SK-N-SH treated with all-trans-retinoic acid at 6 μM for 48 hours (cell line): Measurements from ENCODE around the gene JPT2.

Experiments used
- PATZ1 ChIP-seq: fragments of 250-450 bp; sonication (Bioruptor Pico); IDR thresholded peaks from 2 replicates; pipeline ENCODE4 v1.8.0; 2020; ENCODE audit warnings: mild to moderate bottlenecking, moderate library complexity, borderline replicate concordance
- POU6F1 ChIP-seq: fragments of 250-450 bp; sonication (Bioruptor Pico); IDR thresholded peaks from 2 replicates; pipeline ENCODE4 v1.8.0; 2021; ENCODE audit warnings: low read depth, mild to moderate bottlenecking, moderate library complexity, borderline replicate concordance
- RARB ChIP-seq: fragments of 250-450 bp; sonication (Bioruptor Pico); IDR thresholded peaks from 2 replicates; pipeline ENCODE4 v1.8.0; 2021; ENCODE audit warnings: mild to moderate bottlenecking, moderate library complexity
- TCF4 ChIP-seq: fragments of 250-450 bp; sonication (Bioruptor Pico); IDR thresholded peaks from 2 replicates; pipeline ENCODE4 v1.8.0; 2021; ENCODE audit warnings: mild to moderate bottlenecking, moderate library complexity, borderline replicate concordance
- ZC3H10 ChIP-seq: fragments of 250-450 bp; sonication (Bioruptor Pico); IDR thresholded peaks from 2 replicates; pipeline ENCODE4 v1.5.1; 2021; ENCODE audit warnings: mild to moderate bottlenecking, moderate library complexity
- ZFP3 ChIP-seq: fragments of 250-450 bp; sonication (Bioruptor Pico); IDR thresholded peaks from 2 replicates; pipeline ENCODE4 v1.5.0; 2020; ENCODE audit warnings: mild to moderate bottlenecking, moderate library complexity
- ZFP30 ChIP-seq: fragments of 450-650 bp; formaldehyde crosslinking; IDR thresholded peaks from 2 replicates; pipeline ENCODE4 v1.5.0; 2022; ENCODE audit warnings: mild to moderate bottlenecking, moderate library complexity
- TF ChIP-seq, protein P1 (sequence below): fragments of 250-450 bp; sonication (Bioruptor Pico); IDR thresholded peaks from 2 replicates; pipeline ENCODE4 v1.5.1; 2020; ENCODE audit warnings: low read depth, mild to moderate bottlenecking, moderate library complexity

DNA sequence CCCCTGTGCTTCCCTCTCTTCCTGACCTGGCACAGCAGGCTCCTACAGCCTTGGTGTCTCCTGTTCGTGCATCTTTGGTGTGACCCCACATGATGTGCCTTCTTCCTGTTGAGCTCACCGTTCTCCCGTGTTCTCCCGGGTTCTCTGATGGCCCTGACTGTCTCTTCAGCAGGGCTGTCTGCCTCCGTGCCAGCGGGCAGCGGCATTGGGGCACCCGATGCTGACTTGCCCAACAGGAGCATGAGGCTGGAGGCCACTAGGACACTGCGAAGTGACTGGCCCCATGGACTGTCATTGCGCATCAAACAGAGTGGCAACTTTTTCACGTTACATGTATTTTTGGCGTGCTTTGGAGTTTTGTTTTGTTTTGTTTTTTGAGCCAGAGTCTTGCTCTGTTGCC, 43.5 kb upstream of the JPT2 start:
- TF ChIP-seq POU6F1 (CRISPR knock-in tag) (no peak), RARB (CRISPR knock-in tag) (no peak), ZFP3 (no peak), PATZ1 (CRISPR knock-in tag) (no peak), ZC3H10 (CRISPR knock-in tag) (no peak), ZFP30 (CRISPR knock-in tag) (no peak), TCF4 (CRISPR knock-in tag) (no peak)
- TF ChIP-seq, protein P1, sequence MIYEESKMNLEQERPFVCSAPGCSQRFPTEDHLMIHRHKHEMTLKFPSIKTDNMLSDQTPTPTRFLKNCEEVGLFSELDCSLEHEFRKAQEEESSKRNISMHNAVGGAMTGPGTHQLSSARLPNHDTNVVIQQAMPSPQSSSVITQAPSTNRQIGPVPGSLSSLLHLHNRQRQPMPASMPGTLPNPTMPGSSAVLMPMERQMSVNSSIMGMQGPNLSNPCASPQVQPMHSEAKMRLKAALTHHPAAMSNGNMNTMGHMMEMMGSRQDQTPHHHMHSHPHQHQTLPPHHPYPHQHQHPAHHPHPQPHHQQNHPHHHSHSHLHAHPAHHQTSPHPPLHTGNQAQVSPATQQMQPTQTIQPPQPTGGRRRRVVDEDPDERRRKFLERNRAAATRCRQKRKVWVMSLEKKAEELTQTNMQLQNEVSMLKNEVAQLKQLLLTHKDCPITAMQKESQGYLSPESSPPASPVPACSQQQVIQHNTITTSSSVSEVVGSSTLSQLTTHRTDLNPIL (CRISPR knock-in tag): no peak
